Stomach (tissue), 9 donors: ENCODE data around the gene PLXNA1. TPM values are rescaled to one million over a fixed set of nuclear protein-coding genes. Genes with fewer than 3 reads are reported as not detected.

Experiments
- DNase-seq, 2 donors: peaks; one replicate each; pipeline versions ENCODE4 v3.0.0 to v3.0.0-alpha.2; 2013 to 2019
- H3K27ac ChIP-seq, 5 donors: fragments of 200-600 bp in 4 of 5; sonication (generic) in 4 of 5; one replicate each; pipeline ENCODE4 v1.5.1; 2013 to 2019; ENCODE audit warnings: mild to moderate bottlenecking in 1 of 5, moderate library complexity in 1 of 5
- H3K27me3 ChIP-seq, 3 donors: fragments of 200-600 bp; sonication (generic); one replicate each; pipeline ENCODE4 v1.5.1; 2017 to 2019; ENCODE audit warnings: mixed run types in 1 of 3
- H3K36me3 ChIP-seq, 4 donors: fragments of 200-600 bp; sonication (generic); 1 replicate in 3 of 4; 2 replicates in 1 of 4; pipeline ENCODE4 v1.5.1; 2016 to 2019
- H3K4me1 ChIP-seq, 4 donors: fragments of 200-600 bp; sonication (generic); one replicate each; pipeline ENCODE4 v1.5.1; 2016 to 2019
- H3K4me3 ChIP-seq, 4 donors: fragments of 200-600 bp; sonication (generic) in 3 of 4; one replicate each; pipeline ENCODE4 v1.5.1; 2016 to 2019; ENCODE audit warnings: mild to moderate bottlenecking in 1 of 4
- H3K9me3 ChIP-seq, 4 donors: fragments of 200-600 bp; sonication (generic); one replicate each; pipeline ENCODE4 v1.5.1; 2016 to 2019
- CTCF ChIP-seq, 7 experiments: fragments of 450-650 bp in 4 of 7; fragments of 200-600 bp in 3 of 7; sonication (generic) in 3 of 7; IDR thresholded peaks; one replicate each; pipeline ENCODE4 v1.5.1; 2016 to 2019; ENCODE audit warnings: antibody characterized with exemption in 7 of 7, control low read depth in 2 of 7, mild to moderate bottlenecking in 1 of 7
- EP300 ChIP-seq: sonication (generic); formaldehyde crosslinking; IDR thresholded peaks from one replicate; pipeline ENCODE4 v1.6.1; 2017; ENCODE audit warnings: antibody characterized with exemption
- POLR2A ChIP-seq, 4 donors: fragments of 450-650 bp; IDR thresholded peaks; one replicate each; pipeline ENCODE4 v1.6.1; 2016; ENCODE audit warnings: antibody characterized with exemption in 4 of 4, control low read depth in 2 of 4, mild to moderate bottlenecking in 1 of 4, moderate library complexity in 1 of 4
- POLR2AphosphoS5 ChIP-seq, 3 donors: sonication (generic); formaldehyde crosslinking; IDR thresholded peaks; one replicate each; pipeline ENCODE4 v1.6.1; 2016; ENCODE audit warnings: antibody characterized with exemption in 3 of 3
- WGBS, 5 donors: extraction: QIAGEN DNeasy Blood & Tissue Kit in 3 of 5; methylation state at CpG; one replicate each; pipeline versions ENCODE4 v1.1.5 to v1.1.7; 2013 to 2018; 5-methylcytosine and 5-hydroxymethylcytosine counted together
- intact Hi-C: fragments of 100-400 bp; cut with DNase I; formaldehyde crosslinking; loops from one replicate; pipeline ENCODE4 v1.15.1; 2023; ENCODE audit warnings: low total_unique reads
- polyA plus RNA-seq, 3 donors: library from polyadenylated mRNA; stranded (reverse); fragments of 200-250 nt; gene quantifications; one replicate each; pipeline ENCODE4 v1.2.3, GENCODE V29; 2013
- total RNA-seq, 5 donors: library from RNA; depleted of rRNA; stranded (reverse); fragments of >200 nt; gene quantifications; one replicate each; pipeline versions ENCODE4 v1.1.0 to v1.2.3, GENCODE V29; 2014 to 2016
- donor health status: healthy with polysubstance abuse.
- donor health status: Bipolar disorder and iron deficiency.
- donor health status: healthy.

The PLXNA1 gene
- total and polyA plus RNA-seq, 8 donors = 0.92 to 54.7 (median 13.9) TPM

GRCh38 chr3:127006781-127007436 lies 24.0 kb downstream of the PLXNA1 start:
- TF ChIP-seq POLR2AphosphoS5 (IDR thresholded peaks at IDR 0.05) = no peak
- no peak for TF ChIP-seq CTCF (IDR thresholded peaks at IDR 0.05)
- no peak for TF ChIP-seq EP300
- TF ChIP-seq POLR2A (IDR thresholded peaks at IDR 0.05) = no peak
- Histone ChIP-seq H3K4me1 (peaks cover 7 to 19% (median 16%) of the 10 kb centered on the region in 4 donors), H3K36me3 (peaks cover 0 to 51% (median 38%) of the 10 kb centered on the region in 4 donors), H3K4me3 (no peak overlapping the region), H3K27ac (no peak overlapping the region), H3K27me3 (no peaks in the 10 kb centered on the region), H3K9me3 (no peaks in the 10 kb centered on the region)
- DNase-seq = no peak
- WGBS, 5 donors = 79 to 91% (median 87%) methylated on average over 8 of the region's 8 CpGs
- intact Hi-C loops = no loop called here

GRCh38 chr3:127008236-127008635 lies 25.3 kb downstream of the PLXNA1 start:
- 83 to 98% (median 87%) methylated on average over 6 to 10 of the region's 10 CpGs for WGBS, 5 donors
- Histone ChIP-seq H3K27ac (no peak overlapping the region), H3K36me3 (peaks cover 0 to 63% (median 51%) of the 10 kb centered on the region in 4 donors), H3K9me3 (no peaks in the 10 kb centered on the region), H3K4me3 (no peak overlapping the region), H3K27me3 (no peaks in the 10 kb centered on the region), H3K4me1 (peaks cover 0 to 6% (median 3%) of the 10 kb centered on the region in 4 donors)
- no peak for DNase-seq
- no peak for TF ChIP-seq EP300
- intact Hi-C loops = no loop called here

GRCh38 chr3:127009531-127009930 lies 26.6 kb downstream of the PLXNA1 start:
- no peak for DNase-seq
- Histone ChIP-seq H3K4me1 (peaks cover 0 to 3% (median 0%) of the 10 kb centered on the region in 4 donors), H3K4me3 (no peak overlapping the region), H3K36me3 (peaks cover 8 to 67% (median 64%) of the 10 kb centered on the region in 4 donors), H3K27me3 (no peaks in the 10 kb centered on the region), H3K9me3 (no peaks in the 10 kb centered on the region), H3K27ac (no peak overlapping the region)
- whole genome bisulfite sequencing, 5 donors = 78 to 91% (median 84%) methylated on average over 8 to 10 of the region's 10 CpGs
- TF ChIP-seq EP300 = no peak
- TF ChIP-seq POLR2A (IDR thresholded peaks at IDR 0.05) = no peak
- no peak for TF ChIP-seq CTCF (IDR thresholded peaks at IDR 0.05)
- no peak for TF ChIP-seq POLR2AphosphoS5 (IDR thresholded peaks at IDR 0.05)
- intact Hi-C loops = no loop called here

GRCh38 chr3:127011270-127011992 lies 28.5 kb downstream of the PLXNA1 start:
- TF ChIP-seq EP300 (no peak), POLR2AphosphoS5 (IDR thresholded peaks at IDR 0.05) (no peak), CTCF (IDR thresholded peaks at IDR 0.05) (no peak), POLR2A (IDR thresholded peaks at IDR 0.05) (no peak)
- H3K36me3 ChIP-seq = peaks cover 18 to 86% (median 82%) of the 10 kb centered on the region in 4 donors
- peaks cover 0 to 3% (median 0%) of the 10 kb centered on the region in 4 donors for H3K4me1 ChIP-seq
- no peaks in the 10 kb centered on the region for H3K27me3 ChIP-seq
- H3K9me3 ChIP-seq = no peaks in the 10 kb centered on the region
- no peak overlapping the region for H3K27ac ChIP-seq
- WGBS, 5 donors = 92 to 96% (median 95%) methylated on average over 7 to 8 of the region's 8 CpGs
- H3K4me3 ChIP-seq = no peak overlapping the region
- no peak for DNase-seq
- intact Hi-C loops = no loop called here
